Nephron (organoid): ENCODE data around the gene ZBTB2.

ENCODE experiments used
- H3K27ac Mint-ChIP-seq, 3 experiments: 2 replicates each; pipeline ENCODE4 v1.8.0; 2020; ENCODE audit warnings: mixed read lengths in 3 of 3, mild to moderate bottlenecking in 2 of 3, moderate library complexity in 1 of 3
- H3K27me3 Mint-ChIP-seq: 2 replicates; pipeline ENCODE4 v1.8.0; 2021; ENCODE audit warnings: low read depth, mild to moderate bottlenecking, moderate library complexity, mixed read lengths
- H3K36me3 Mint-ChIP-seq: 2 replicates; pipeline ENCODE4 v1.8.0; 2020; ENCODE audit warnings: low read depth, mixed read lengths
- H3K4me1 Mint-ChIP-seq: 2 replicates; pipeline ENCODE4 v1.8.0; 2020; ENCODE audit warnings: mixed read lengths
- H3K4me3 Mint-ChIP-seq, 3 experiments: 2 replicates each; pipeline ENCODE4 v1.8.0; 2020; ENCODE audit warnings: mild to moderate bottlenecking in 3 of 3, mixed read lengths in 3 of 3, moderate library complexity in 2 of 3
- H3K9me3 Mint-ChIP-seq: 2 replicates; pipeline ENCODE4 v1.8.0; 2020; ENCODE audit warnings: mixed read lengths
- TF ChIP-seq, protein P1 (sequence below), 3 experiments: fragments of 200-600 bp; sonication (generic); IDR thresholded peaks; one replicate each; pipeline ENCODE4 v1.5.0; 2021; ENCODE audit warnings: antibody characterized with exemption in 3 of 3; ENCODE audit not compliant: unreplicated experiment in 3 of 3

ZBTB2 gene

DNA sequence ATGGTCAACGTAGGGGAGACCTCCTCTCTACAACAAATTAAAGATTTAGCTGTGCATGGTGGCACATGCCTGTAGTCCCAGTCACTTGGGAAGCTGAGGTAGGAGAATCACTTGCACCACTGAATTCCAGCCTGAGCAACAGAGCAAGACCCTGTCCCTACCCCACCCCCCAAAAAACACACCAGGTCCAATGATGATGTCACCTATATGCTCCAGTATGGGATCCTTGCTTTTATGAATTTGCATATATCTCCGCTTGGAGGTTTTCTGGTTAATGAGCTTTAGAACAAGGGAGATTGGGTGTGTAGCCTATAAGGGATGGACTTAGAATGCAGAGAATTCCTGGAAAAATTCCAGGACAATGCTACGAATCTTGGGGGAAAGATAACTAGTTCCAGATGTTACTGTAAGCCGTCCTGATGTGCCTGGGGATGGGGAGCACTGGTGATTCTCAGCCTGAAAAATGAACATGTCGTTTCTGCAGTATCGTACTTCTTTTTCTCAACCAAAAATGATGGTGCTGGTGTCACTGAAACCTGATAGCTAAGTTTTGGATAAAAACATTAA lies 61.1 kb downstream of the ZBTB2 start:
- peaks cover 30% of the 10 kb centered on the region for H3K36me3 Mint-ChIP-seq
- H3K27me3 Mint-ChIP-seq = peaks cover 4% of the 10 kb centered on the region
- H3K9me3 Mint-ChIP-seq = no peaks in the 10 kb centered on the region
- TF ChIP-seq, protein P1, sequence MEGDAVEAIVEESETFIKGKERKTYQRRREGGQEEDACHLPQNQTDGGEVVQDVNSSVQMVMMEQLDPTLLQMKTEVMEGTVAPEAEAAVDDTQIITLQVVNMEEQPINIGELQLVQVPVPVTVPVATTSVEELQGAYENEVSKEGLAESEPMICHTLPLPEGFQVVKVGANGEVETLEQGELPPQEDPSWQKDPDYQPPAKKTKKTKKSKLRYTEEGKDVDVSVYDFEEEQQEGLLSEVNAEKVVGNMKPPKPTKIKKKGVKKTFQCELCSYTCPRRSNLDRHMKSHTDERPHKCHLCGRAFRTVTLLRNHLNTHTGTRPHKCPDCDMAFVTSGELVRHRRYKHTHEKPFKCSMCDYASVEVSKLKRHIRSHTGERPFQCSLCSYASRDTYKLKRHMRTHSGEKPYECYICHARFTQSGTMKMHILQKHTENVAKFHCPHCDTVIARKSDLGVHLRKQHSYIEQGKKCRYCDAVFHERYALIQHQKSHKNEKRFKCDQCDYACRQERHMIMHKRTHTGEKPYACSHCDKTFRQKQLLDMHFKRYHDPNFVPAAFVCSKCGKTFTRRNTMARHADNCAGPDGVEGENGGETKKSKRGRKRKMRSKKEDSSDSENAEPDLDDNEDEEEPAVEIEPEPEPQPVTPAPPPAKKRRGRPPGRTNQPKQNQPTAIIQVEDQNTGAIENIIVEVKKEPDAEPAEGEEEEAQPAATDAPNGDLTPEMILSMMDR (IDR thresholded peaks at IDR 0.05; ENCODE audit: unreplicated experiment in 3 of 3) = no peak
- peak overlapping the region; percentile 70 to 80 (median 72) for H3K27ac Mint-ChIP-seq
- peak overlapping the region in 2 of 3 experiments; percentile 4 to 39 for H3K4me3 Mint-ChIP-seq
- peaks cover 71% of the 10 kb centered on the region for H3K4me1 Mint-ChIP-seq

DNA sequence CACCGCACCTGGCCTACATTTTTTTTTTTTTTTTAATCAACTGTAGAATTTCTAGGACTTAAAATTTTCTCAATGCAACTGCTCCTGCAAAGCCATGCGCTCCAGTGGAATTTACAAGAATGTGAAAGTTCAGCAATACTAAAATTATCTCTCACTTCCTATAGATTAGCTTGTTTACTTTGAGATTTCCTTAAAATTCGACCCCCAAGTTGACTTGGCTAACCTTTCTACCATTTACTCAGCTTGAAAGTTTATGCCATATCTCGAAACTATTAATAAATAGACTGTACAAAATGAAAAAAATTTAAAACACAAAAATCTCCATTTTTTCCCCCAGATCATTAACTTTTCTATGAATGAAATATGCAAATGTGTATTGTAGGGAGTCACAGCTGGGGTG lies 64.3 kb downstream of the ZBTB2 start:
- Mint-ChIP-seq H3K4me3 (peak overlapping the region; percentile 86 to 94 (median 89)), H3K4me1 (peaks cover 66% of the 10 kb centered on the region), H3K9me3 (no peaks in the 10 kb centered on the region), H3K27ac (peak overlapping the region; percentile 66 to 81 (median 80)), H3K36me3 (peaks cover 20% of the 10 kb centered on the region), H3K27me3 (no peaks in the 10 kb centered on the region)
- TF ChIP-seq, protein P1 (IDR thresholded peaks at IDR 0.05; ENCODE audit: unreplicated experiment in 3 of 3) = no peak

DNA sequence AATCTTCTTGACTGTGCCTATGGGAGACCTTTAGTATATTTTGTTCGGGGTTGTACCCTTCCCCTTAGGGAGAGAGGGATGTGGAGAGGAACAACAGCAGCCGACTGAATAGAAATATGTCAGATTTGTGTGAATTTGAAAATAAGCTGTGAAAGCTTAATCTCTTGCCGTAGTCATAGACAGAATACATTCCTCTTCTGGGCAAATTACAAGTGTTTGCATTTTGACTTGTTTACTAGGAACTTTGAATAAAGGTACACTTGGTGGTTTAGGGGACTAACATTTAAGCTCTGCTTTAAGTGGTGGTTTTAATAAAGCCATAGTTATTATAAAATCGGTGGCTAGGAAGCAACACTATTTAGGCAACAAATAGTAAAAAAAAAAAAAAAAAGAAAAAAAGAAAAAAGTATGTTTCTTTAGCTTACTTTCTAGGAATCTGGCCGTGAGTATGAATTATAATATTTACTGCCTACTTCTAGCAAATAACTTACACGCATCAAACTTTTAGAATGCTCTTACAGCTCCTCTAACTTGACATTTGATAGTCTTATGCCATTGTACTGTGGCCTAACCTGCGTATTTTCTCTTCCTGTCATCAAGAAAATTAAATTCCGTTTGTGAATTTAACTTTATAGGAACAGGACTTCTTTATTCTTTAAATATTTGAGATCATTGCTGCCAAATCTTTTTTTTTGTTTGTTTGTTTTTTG lies 65.1 kb downstream of the ZBTB2 start:
- no peaks in the 10 kb centered on the region for H3K27me3 Mint-ChIP-seq
- peaks cover 25% of the 10 kb centered on the region for H3K36me3 Mint-ChIP-seq
- H3K9me3 Mint-ChIP-seq = no peaks in the 10 kb centered on the region
- H3K4me1 Mint-ChIP-seq = peaks cover 66% of the 10 kb centered on the region
- TF ChIP-seq, protein P1 (IDR thresholded peaks at IDR 0.05; ENCODE audit: unreplicated experiment in 3 of 3) = no peak
- H3K4me3 Mint-ChIP-seq = peak overlapping the region; percentile 86 to 94 (median 89)
- peak overlapping the region; percentile 80 to 91 (median 82) for H3K27ac Mint-ChIP-seq

DNA sequence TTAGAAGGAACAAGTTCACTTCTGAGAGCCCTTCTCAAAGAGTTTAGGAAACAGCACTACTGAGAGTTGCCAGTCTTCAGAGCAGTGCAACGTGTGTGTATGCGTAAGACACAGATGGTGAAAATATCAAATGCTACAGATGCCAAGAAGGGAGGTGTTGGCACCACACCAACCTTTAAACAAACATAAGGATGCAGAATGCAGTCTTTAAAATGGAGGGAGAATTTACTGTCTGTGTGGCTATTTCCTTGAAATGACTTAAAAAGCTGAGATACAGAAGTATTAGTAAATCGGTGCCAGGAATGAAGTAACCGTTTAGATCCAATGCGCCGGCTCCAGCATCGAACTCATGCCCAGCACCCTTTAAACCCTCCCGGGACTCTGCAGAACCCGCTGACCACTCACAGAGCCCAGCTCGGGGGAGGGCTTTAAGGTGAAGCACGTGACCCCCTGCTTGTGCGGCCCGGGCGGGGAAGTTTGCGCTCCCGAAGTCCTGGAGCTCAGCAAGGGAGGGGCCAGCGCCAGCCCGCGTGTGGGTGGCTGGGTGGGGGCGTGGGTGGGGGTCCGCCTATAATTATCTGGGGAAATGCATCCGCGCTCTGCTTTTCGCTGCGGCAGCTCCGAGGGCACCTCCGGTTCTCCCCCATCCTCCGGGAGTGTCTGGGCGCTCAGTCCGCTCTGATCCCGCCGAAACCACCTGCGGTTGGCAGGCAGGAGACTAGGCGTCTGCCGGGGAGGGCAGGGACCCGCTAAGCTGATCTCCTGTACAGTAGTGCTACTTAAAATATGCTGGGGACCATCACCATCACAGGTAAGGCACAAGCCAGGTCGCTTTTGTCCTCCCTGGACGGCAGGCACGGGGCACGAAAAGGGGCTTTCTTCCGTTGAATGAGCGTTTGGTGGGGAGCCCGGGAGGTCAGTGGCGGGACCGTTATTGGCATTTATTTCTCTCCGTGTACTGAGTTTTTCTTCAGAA lies 66.0 kb downstream of the ZBTB2 start:
- Mint-ChIP-seq H3K4me3 (peak overlapping the region; percentile 86 to 94 (median 89)), H3K4me1 (peaks cover 62% of the 10 kb centered on the region), H3K27me3 (no peaks in the 10 kb centered on the region), H3K27ac (peak overlapping the region; percentile 80 to 91 (median 82)), H3K36me3 (peaks cover 32% of the 10 kb centered on the region), H3K9me3 (peaks cover 3% of the 10 kb centered on the region)
- TF ChIP-seq, protein P1 (IDR thresholded peaks at IDR 0.05; ENCODE audit: unreplicated experiment in 3 of 3) = no peak

DNA sequence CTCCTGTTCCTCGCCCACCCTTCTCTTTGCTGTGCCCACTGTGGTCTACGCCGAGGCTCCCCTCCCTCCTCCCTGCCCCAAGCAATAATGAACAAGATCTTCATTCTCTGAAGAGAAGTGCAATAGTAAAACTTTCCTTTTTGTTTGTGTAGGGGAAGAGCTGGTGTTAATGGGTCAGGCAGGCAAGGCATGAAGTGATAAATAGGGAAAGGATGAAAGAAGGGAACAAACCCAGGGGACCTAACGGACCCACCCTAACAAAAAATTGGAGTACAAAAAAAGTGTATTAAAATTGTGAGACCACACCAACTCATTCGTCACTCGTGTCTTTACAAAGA lies 66.9 kb downstream of the ZBTB2 start:
- peaks cover 53% of the 10 kb centered on the region for H3K4me1 Mint-ChIP-seq
- peaks cover 35% of the 10 kb centered on the region for H3K36me3 Mint-ChIP-seq
- H3K27ac Mint-ChIP-seq = peak overlapping the region; percentile 64 to 87 (median 80)

More for the DNA sequence above, 66.9 kb downstream of the ZBTB2 start:
- TF ChIP-seq, protein P1 (IDR thresholded peaks at IDR 0.05; ENCODE audit: unreplicated experiment in 3 of 3) = no peak
- peaks cover 4% of the 10 kb centered on the region for H3K9me3 Mint-ChIP-seq
- no peaks in the 10 kb centered on the region for H3K27me3 Mint-ChIP-seq
- peak overlapping the region; percentile 58 to 80 (median 77) for H3K4me3 Mint-ChIP-seq
